Omental fat pad (tissue), 4 donors: Measurements from ENCODE around the gene NOC4L. TPM values are rescaled to one million over a fixed set of nuclear protein-coding genes. Genes with fewer than 3 reads are reported as not detected.

Experiments used
- ATAC-seq: fragments of 150-250 bp; one replicate; pipeline ENCODE4 v1.9.1; 2016; ENCODE audit warnings: mild to moderate bottlenecking, moderate library complexity; ENCODE audit not compliant: low FRiP score
- DNase-seq: peaks from one replicate; pipeline ENCODE4 v3.0.0-alpha.2; 2019; ENCODE audit warnings: low spot score
- total RNA-seq, 4 donors: library from RNA; depleted of rRNA; stranded (reverse); fragments of >200 nt; gene quantifications; one replicate each; pipeline ENCODE4 v1.1.0, GENCODE V29; 2016
- TF ChIP-seq, protein P1 (sequence below), 3 donors: fragments of 450-650 bp; IDR thresholded peaks; one replicate each; pipeline ENCODE4 v1.5.1; 2016 to 2017; ENCODE audit warnings: antibody characterized with exemption in 3 of 3, mild to moderate bottlenecking in 3 of 3, moderate library complexity in 2 of 3

Gene NOC4L
- total RNA-seq, 4 donors from 2014 or later: 6.4 to 16.1 (median 9.3) TPM

DNA sequence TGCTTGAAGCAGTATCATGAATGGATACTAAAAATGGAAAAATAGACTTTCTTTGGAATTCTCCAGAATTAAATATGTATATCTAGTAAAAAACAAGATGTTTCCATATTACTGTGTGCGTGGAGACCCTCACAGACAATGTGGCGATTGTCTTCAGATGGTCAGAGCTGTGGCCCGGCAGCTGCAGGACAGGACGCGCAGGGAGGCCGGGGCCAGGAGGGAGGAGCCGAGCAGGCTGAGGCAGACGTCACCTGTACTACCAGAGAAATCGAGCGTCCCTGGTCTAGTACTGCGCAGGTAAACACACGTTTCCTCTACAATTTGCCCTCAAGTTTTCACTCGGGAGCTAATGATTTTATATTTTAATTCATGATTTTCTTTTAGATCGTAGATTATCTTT, 23.0 kb upstream of the NOC4L start:
- ATAC-seq (no peak), DNase-seq (no peak)
- TF ChIP-seq, protein P1, sequence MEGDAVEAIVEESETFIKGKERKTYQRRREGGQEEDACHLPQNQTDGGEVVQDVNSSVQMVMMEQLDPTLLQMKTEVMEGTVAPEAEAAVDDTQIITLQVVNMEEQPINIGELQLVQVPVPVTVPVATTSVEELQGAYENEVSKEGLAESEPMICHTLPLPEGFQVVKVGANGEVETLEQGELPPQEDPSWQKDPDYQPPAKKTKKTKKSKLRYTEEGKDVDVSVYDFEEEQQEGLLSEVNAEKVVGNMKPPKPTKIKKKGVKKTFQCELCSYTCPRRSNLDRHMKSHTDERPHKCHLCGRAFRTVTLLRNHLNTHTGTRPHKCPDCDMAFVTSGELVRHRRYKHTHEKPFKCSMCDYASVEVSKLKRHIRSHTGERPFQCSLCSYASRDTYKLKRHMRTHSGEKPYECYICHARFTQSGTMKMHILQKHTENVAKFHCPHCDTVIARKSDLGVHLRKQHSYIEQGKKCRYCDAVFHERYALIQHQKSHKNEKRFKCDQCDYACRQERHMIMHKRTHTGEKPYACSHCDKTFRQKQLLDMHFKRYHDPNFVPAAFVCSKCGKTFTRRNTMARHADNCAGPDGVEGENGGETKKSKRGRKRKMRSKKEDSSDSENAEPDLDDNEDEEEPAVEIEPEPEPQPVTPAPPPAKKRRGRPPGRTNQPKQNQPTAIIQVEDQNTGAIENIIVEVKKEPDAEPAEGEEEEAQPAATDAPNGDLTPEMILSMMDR (IDR thresholded peaks at IDR 0.05): no peak

DNA sequence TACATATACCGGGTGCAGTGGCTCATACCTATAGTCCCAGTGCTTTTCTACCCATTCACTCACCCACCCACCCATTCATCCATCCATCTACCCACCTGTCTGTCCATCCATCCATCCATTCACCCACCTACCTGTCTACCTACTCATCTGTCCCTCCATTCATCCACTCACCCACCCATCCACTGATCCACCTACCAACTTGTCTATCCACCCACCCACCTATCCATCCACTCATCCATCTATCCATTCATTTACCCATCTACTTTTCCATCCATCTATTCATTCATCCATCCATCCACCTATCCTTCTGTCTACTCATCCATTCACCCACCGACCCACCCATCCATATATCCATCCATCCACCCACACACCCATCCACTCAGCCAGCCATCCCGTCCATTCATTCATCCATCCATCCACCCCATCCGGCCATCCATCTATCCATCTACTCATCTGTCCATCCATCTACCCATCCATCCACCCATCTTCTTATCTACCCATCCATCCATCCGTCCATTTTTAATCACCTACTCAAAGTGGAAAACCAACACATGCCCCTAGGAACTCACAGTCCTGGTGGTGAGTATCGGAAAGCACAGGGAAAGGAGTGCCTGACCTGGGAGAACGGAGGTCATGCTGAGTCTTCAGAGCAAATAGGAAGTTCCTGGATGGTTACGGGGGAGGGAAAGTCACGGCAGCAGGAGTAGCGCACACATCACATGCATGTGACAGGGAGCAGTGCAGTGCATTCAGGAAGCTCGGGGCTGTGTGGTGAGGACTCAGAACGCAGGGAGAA, 20.1 kb upstream of the NOC4L start:
- TF ChIP-seq, protein P1 (IDR thresholded peaks at IDR 0.05): no peak
- ATAC-seq: no peak
- no peak for DNase-seq

DNA sequence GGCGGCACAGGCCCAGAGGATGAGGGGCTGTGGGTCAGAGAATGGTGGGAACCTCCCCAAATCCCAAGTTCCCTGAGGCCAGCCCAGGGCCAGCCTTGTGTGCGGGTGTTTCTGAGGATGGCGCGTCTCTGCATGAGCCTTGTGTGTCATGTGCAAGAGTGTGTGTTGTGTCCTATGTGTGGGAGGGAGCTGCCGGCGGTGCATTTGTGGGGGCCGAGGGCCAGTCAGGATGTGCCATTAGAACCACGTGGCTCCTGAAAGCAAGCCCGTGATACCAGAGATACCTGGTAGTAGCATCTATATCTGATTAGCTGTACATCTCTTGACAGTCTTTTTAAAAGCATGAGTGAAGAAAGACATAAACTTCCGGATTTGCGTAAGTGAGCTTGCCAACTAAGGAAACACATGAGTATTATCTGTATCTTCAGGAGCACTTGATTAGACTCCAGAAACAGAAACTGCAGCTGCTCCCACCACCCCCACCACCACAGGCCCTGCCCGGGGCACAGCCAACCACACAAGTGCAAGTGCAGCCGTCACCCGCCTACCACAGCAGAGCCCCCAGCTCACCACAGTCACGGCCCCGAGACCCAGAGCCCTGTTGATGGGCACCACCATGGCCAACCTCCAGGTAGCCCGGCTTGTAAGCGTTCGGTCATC, 19.4 kb upstream of the NOC4L start:
- DNase-seq: no peak
- TF ChIP-seq, protein P1 (IDR thresholded peaks at IDR 0.05): no peak
- no peak for ATAC-seq

DNA sequence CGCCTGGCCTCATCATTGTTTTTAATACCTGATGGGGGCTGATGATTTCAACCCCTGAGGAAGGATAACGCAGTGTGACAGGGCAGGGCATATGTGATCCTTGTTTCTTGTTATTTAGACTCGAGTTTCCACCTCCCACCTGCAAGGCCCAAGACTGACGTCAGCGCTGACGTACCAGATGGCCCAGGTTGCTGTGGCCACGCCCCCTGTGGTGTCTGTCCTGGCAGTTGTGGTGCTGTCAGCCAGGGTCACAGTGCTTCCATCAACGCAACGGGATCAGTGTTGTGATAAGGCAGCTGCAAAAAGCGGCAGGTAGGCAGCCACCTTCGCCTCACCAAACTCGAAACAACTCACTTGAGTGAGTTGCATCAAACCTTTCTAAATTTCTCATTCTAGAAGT, 18.5 kb upstream of the NOC4L start:
- ATAC-seq: no peak
- TF ChIP-seq, protein P1 (IDR thresholded peaks at IDR 0.05): no peak
- no peak for DNase-seq

DNA sequence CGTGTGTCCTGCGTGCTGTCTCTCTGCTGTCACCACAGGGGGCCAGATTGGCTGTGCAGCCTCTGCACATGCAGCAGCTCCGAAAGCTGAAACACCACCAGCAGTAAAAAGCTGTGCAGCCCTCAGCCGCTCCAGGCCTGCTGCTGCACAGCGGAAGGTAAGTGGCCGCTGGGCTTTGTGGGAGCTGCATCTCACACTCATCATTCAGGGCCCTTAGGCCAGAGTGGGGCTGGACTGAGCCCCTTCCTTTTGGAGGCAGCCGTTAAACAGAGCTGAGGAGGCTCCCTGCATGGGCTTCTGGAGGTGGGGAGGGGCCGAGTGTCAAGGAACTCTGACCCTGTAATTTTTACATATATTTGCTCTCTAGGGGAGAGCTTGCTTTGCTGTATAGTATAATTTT, 17.2 kb upstream of the NOC4L start:
- DNase-seq (no peak), ATAC-seq (no peak)
- TF ChIP-seq, protein P1 (IDR thresholded peaks at IDR 0.05): no peak

DNA sequence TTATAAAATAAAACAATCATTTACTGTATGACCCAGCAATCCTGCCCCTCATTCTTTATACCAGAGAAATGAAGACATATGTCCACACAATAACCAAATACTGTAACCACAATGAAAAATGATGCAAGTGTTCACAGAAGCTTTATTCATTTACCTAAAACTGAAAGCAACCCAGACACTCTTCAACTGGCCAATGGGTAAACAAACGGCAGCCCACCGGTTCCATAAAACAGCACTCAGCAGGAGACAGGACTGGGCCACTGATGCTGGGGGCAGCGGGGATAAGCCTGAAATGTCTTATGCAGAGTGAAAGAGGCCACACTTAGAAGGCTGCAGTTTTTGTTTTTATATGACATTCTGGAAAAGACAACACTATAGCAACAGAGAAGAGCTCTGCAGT, 15.2 kb upstream of the NOC4L start:
- no peak for ATAC-seq
- no peak for DNase-seq

More for the DNA sequence above, 15.2 kb upstream of the NOC4L start:
- TF ChIP-seq, protein P1 (IDR thresholded peaks at IDR 0.05): no peak
